Stimulated activated CD4-positive, alpha-beta T cell treated with anti-CD3 and anti-CD28 coated beads, TNF-alpha, amount 100 ng/mL, for 48 hours (primary cell): ENCODE results near the gene SWI5.
"Not testable (repeated sequence)": the region's sequence is repeated elsewhere in the genome, so short reads cannot be mapped to it uniquely, and the experiment has no call there.

Experiments
- DNase-seq, 3 donors: peaks; one replicate each; pipeline ENCODE4 v3.0.0-alpha.2; 2020; ENCODE audit warnings: low read depth in 3 of 3

SWI5 gene

GRCh38 chr9:128276008-128276573 lies at the start of gene SWI5:
Gene SWI5 (plus strand): TSS chr9:128276276.
- peak; percentile 100 for DNase-seq

GRCh38 chr9:128226412-128226801 lies 49.7 kb upstream of the SWI5 start:
- no peak for DNase-seq

GRCh38 chr9:128230897-128231296 lies 45.2 kb upstream of the SWI5 start:
- not testable (repeated sequence) for DNase-seq

- peak in 1 of 3 donors; percentile 16 for DNase-seq
Measured at GRCh38 chr9:128231638-128232527, 44.2 kb upstream of the SWI5 start.

GRCh38 chr9:128232528-128233428 lies 43.3 kb upstream of the SWI5 start:
- DNase-seq: no peak

GRCh38 chr9:128233817-128234406 lies 42.2 kb upstream of the SWI5 start:
- DNase-seq: no peak

- DNase-seq: no peak
Measured at GRCh38 chr9:128242124-128242523, 34.0 kb upstream of the SWI5 start.

GRCh38 chr9:128242828-128243214 lies 33.3 kb upstream of the SWI5 start:
- no peak for DNase-seq

GRCh38 chr9:128243215-128244018 lies 32.7 kb upstream of the SWI5 start:
- DNase-seq: no peak

- DNase-seq: no peak
Measured at GRCh38 chr9:128244091-128244836, 31.8 kb upstream of the SWI5 start.

GRCh38 chr9:128244837-128245231 lies 31.2 kb upstream of the SWI5 start:
- no peak for DNase-seq

- DNase-seq: no peak
Measured at GRCh38 chr9:128245421-128246151, 30.5 kb upstream of the SWI5 start.

- no peak for DNase-seq
Measured at GRCh38 chr9:128246471-128246870, 29.6 kb upstream of the SWI5 start.

- no peak for DNase-seq
Measured at GRCh38 chr9:128247226-128247803, 28.8 kb upstream of the SWI5 start.

GRCh38 chr9:128249558-128249907 lies 26.5 kb upstream of the SWI5 start:
- no peak for DNase-seq

- DNase-seq: peak; percentile 97 to 98 (median 98)
Measured at GRCh38 chr9:128249908-128250838, 25.9 kb upstream of the SWI5 start.

GRCh38 chr9:128250839-128251731 lies 25.0 kb upstream of the SWI5 start:
- no peak for DNase-seq
